Prostate gland (tissue), 2 donors: ENCODE results near the gene MKLN1.
"Not testable (repeated sequence)": the region's sequence is repeated elsewhere in the genome, so short reads cannot be mapped to it uniquely, and the experiment has no call there.

Source experiments
- CTCF ChIP-seq, 4 experiments: fragments of 200-600 bp in 2 of 4; fragments of 450-650 bp in 2 of 4; sonication (generic) in 2 of 4; IDR thresholded peaks; 1 replicate in 3 of 4; 2 replicates in 1 of 4; pipeline ENCODE4 v1.5.1; 2016 to 2019; ENCODE audit warnings: antibody characterized with exemption in 4 of 4, mild to moderate bottlenecking in 2 of 4, moderate library complexity in 2 of 4
- POLR2A ChIP-seq: fragments of 450-650 bp; IDR thresholded peaks from one replicate; pipeline ENCODE4 v1.6.1; 2016; ENCODE audit warnings: antibody characterized with exemption, mild to moderate bottlenecking

DNA sequence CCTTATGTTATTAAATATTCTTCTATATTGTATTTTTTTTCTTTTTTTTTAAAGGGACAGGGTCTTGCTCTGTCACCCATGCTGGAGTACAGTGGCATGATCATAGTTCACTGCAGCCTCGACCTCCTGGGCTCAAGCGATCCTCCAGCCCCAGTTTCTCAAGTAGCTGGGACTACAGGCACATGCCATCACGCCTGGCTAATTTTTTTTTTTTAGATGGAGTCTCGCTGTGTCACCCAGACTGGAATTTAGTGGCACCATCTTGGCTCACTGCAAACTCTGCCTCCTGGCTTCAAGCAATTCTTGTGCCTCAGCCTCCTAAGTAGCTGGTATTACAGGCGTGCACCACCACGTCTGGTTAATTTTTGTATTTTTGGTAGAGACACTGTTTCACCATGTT lies 5.1 kb downstream of the MKLN1 start:
- TF ChIP-seq CTCF (IDR thresholded peaks at IDR 0.05); POLR2A: not testable (repeated sequence)
